Upper lobe of left lung (tissue), 6 donors: ENCODE measurements around the gene CST6. TPM values are rescaled to one million over a fixed set of nuclear protein-coding genes. Genes with fewer than 3 reads are reported as not detected.

Source experiments
- ATAC-seq, 2 donors: fragments of 200-7000 bp; cut with Tn5 transposase; one replicate each; pipeline ENCODE4 v1.9.1; 2022; ENCODE audit warnings: mild to moderate bottlenecking in 2 of 2, moderate library complexity in 2 of 2; ENCODE audit not compliant: low FRiP score in 2 of 2
- DNase-seq, 2 donors: peaks; one replicate each; pipeline ENCODE4 v3.0.0-alpha.2; 2019 to 2020
- H3K27ac ChIP-seq, 4 donors: fragments of 200-600 bp; sonication (generic); one replicate each; pipeline ENCODE4 v1.5.1; 2016 to 2019
- H3K27me3 ChIP-seq, 4 donors: fragments of 200-600 bp; sonication (generic); one replicate each; pipeline ENCODE4 v1.5.1; 2017 to 2019
- H3K36me3 ChIP-seq, 4 donors: fragments of 200-600 bp; sonication (generic); one replicate each; pipeline ENCODE4 v1.5.1; 2016 to 2019
- H3K4me1 ChIP-seq, 4 donors: fragments of 200-600 bp; sonication (generic); one replicate each; pipeline ENCODE4 v1.5.1; 2018 to 2019
- H3K4me3 ChIP-seq, 4 donors: fragments of 200-600 bp; sonication (generic); one replicate each; pipeline ENCODE4 v1.5.1; 2017 to 2019; ENCODE audit warnings: mild to moderate bottlenecking in 2 of 4, moderate library complexity in 1 of 4
- H3K9me3 ChIP-seq, 4 donors: fragments of 200-600 bp; sonication (generic); one replicate each; pipeline ENCODE4 v1.5.1; 2018 to 2019
- CTCF ChIP-seq, 6 experiments: fragments of 450-650 bp in 4 of 6; fragments of 200-600 bp in 2 of 6; sonication (generic) in 2 of 6; IDR thresholded peaks; one replicate each; pipeline ENCODE4 v1.5.1; 2016 to 2019; ENCODE audit warnings: antibody characterized with exemption in 6 of 6
- EP300 ChIP-seq, 4 donors: sonication (generic); formaldehyde crosslinking; IDR thresholded peaks; one replicate each; pipeline ENCODE4 v1.5.1; 2017; ENCODE audit warnings: antibody characterized with exemption in 4 of 4, control low read depth in 2 of 4
- POLR2A ChIP-seq, 4 donors: fragments of 450-650 bp; IDR thresholded peaks; one replicate each; pipeline ENCODE4 v1.5.1; 2016 to 2017; ENCODE audit warnings: antibody characterized with exemption in 4 of 4, mild to moderate bottlenecking in 2 of 4
- POLR2AphosphoS5 ChIP-seq, 2 donors: sonication (generic); formaldehyde crosslinking; IDR thresholded peaks; one replicate each; pipeline ENCODE4 v1.5.1; 2017; ENCODE audit warnings: antibody characterized with exemption in 2 of 2
- WGBS, 2 donors: methylation state at CpG; one replicate each; pipeline ENCODE4 v1.1.5; 2017 to 2018; 5-methylcytosine and 5-hydroxymethylcytosine counted together
- total RNA-seq, 6 donors: library from RNA; depleted of rRNA in 4 of 6; stranded (reverse); fragments of >200 nt in 4 of 6; gene quantifications; one replicate each; pipeline versions ENCODE4 v1.1.0 to v1.2.1, GENCODE V29; 2016 to 2021
- donor health status: DM: no; HTN: no; CAD: no; lungs with moderate emphysema.
- donor health status: DM: no; HTN: yes; CAD: no; lungs with severe emphysema.

Gene CST6
- total RNA-seq, 6 donors from 2014 or later = 12.6 to 68.1 (median 30.5) TPM

GRCh38 chr11:66045177-66045639, 33.4 kb downstream of the CST6 start:
- no peak overlapping the region for H3K27ac ChIP-seq
- no peak overlapping the region for H3K4me3 ChIP-seq
- DNase-seq = peak; percentile 75 to 90
- peak; percentile 79 to 91 for ATAC-seq
- WGBS, 2 donors = 10 to 42% methylated on average over 4 to 6 of the region's 11 CpGs
- peaks cover 0 to 15% (median 7%) of the 10 kb centered on the region in 4 donors for H3K27me3 ChIP-seq
- TF ChIP-seq EP300 (IDR thresholded peaks at IDR 0.05) = no peak
- peak; percentile 79 to 96 (median 89) for TF ChIP-seq CTCF (IDR thresholded peaks at IDR 0.05)
- no peaks in the 10 kb centered on the region for H3K36me3 ChIP-seq
- peaks cover 4 to 14% (median 11%) of the 10 kb centered on the region in 4 donors for H3K4me1 ChIP-seq
- H3K9me3 ChIP-seq = no peaks in the 10 kb centered on the region

- 93% methylated on average over 3 of the region's 3 CpGs for WGBS, 2 donors
- Histone ChIP-seq H3K9me3 (no peaks in the 10 kb centered on the region), H3K27me3 (peaks cover 0 to 15% (median 7%) of the 10 kb centered on the region in 4 donors), H3K4me3 (no peak overlapping the region), H3K27ac (no peak overlapping the region), H3K36me3 (no peaks in the 10 kb centered on the region), H3K4me1 (peaks cover 12 to 25% (median 18%) of the 10 kb centered on the region in 4 donors)
- ATAC-seq (no peak), DNase-seq (no peak)
- TF ChIP-seq POLR2A (IDR thresholded peaks at IDR 0.05) (no peak), EP300 (IDR thresholded peaks at IDR 0.05) (no peak), POLR2AphosphoS5 (IDR thresholded peaks at IDR 0.05) (no peak), CTCF (IDR thresholded peaks at IDR 0.05) (no peak)
These were observed 35.1 kb downstream of the CST6 start for GRCh38 chr11:66046901-66047300.

- Histone ChIP-seq H3K4me3 (no peak overlapping the region), H3K27me3 (peaks cover 0 to 15% (median 7%) of the 10 kb centered on the region in 4 donors), H3K4me1 (peaks cover 13 to 28% (median 18%) of the 10 kb centered on the region in 4 donors), H3K36me3 (no peaks in the 10 kb centered on the region), H3K9me3 (no peaks in the 10 kb centered on the region), H3K27ac (no peak overlapping the region)
- ATAC-seq (no peak), DNase-seq (no peak)
- TF ChIP-seq POLR2AphosphoS5 (IDR thresholded peaks at IDR 0.05) = no peak
- no peak for TF ChIP-seq POLR2A (IDR thresholded peaks at IDR 0.05)
- no peak for TF ChIP-seq CTCF (IDR thresholded peaks at IDR 0.05)
- whole genome bisulfite sequencing, 2 donors = 79 to 81% methylated on average over 6 to 11 of the region's 11 CpGs
These were observed 35.9 kb downstream of the CST6 start for GRCh38 chr11:66047541-66048365.

GRCh38 chr11:66048547-66049323, 36.9 kb downstream of the CST6 start, which contains the start of gene GAL3ST3:
Gene GAL3ST3 (minus strand): TSS chr11:66049161. CDS start chr11:66045415, 3,746 bp downstream.
- WGBS, 2 donors = 25 to 36% methylated on average over 9 to 15 of the region's 39 CpGs
- H3K4me1 ChIP-seq = peaks cover 22 to 38% (median 28%) of the 10 kb centered on the region in 4 donors
- no peak within 1 kb of the TSS for H3K4me3 ChIP-seq

More at GRCh38 chr11:66048547-66049323, 36.9 kb downstream of the CST6 start, which contains the start of gene GAL3ST3:
- peaks cover 0 to under 1% (median 0%) of the 10 kb centered on the region in 4 donors for H3K36me3 ChIP-seq
- H3K27me3 ChIP-seq = peaks cover 0 to 15% (median 7%) of the 10 kb centered on the region in 4 donors
- TF ChIP-seq EP300 (IDR thresholded peaks at IDR 0.05) (no peak), POLR2A (IDR thresholded peaks at IDR 0.05) (no peak), POLR2AphosphoS5 (IDR thresholded peaks at IDR 0.05) (no peak), CTCF (IDR thresholded peaks at IDR 0.05) (no peak)
- ATAC-seq = no peak
- H3K27ac ChIP-seq = no peak within 1 kb of the TSS
- DNase-seq = peak in 1 of 2 donors; percentile 82
- no peaks in the 10 kb centered on the region for H3K9me3 ChIP-seq
